ENCODE data around the gene CARD6. TPM values are rescaled to one million over a fixed set of nuclear protein-coding genes. Genes with fewer than 3 reads are reported as not detected.

CARD6 gene
- total RNA-seq, 3 donors from 2014 or later, result 16.1 to 25.8 (median 16.7) TPM

Other genes with a start within 250 kb of the CARD6 start
- 10 to 100 TPM; 20.5 to 31.5 (median 27.5) TPM for gene PTGER4, start 161.5 kb upstream of the CARD6 start, total RNA-seq
- 10 to 100 TPM; 17.6 to 28.1 (median 18.4) TPM for gene TTC33, start 85.4 kb upstream of the CARD6 start, total RNA-seq
- 100 to 1,000 TPM; 100 to 134 (median 112) TPM for gene PRKAA1, start 43.0 kb upstream of the CARD6 start, total RNA-seq
- 100 to 1,000 TPM; 165 to 341 (median 206) TPM for gene RPL37, start 6.1 kb upstream of the CARD6 start, total RNA-seq
- 100 to 1,000 TPM in 2 of 3 donors, 10 to 100 TPM in 1; 90.1 to 447 (median 109) TPM for gene C7, start 68.1 kb downstream of the CARD6 start, total RNA-seq
- gene MROH2B, start 230.0 kb downstream of the CARD6 start, total RNA-seq, result not detected

Measured in breast epithelium (tissue), 3 donors.